ENCODE results near the gene KIF26A.

DNA sequence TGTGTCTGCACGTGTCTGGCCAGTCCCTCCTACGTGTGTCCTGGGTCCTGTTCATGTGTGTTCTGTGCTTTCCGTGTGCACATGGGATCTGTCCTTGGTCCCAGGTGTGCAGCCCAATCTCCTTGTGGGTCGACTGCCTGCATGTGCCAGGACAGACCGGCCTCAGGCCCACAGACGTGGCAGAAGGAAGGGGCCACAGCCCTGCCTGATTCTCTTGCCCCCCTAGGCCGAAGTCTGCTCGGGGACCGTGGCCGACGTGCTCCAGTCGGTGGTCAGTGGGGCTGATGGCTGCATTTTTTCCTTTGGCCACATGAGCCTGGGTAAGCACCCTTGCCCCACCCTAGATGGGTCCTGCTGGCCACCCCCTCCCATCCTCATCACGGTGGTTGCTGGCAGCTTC is 34.0 kb downstream of the KIF26A start:
- TF ChIP-seq, protein P1, sequence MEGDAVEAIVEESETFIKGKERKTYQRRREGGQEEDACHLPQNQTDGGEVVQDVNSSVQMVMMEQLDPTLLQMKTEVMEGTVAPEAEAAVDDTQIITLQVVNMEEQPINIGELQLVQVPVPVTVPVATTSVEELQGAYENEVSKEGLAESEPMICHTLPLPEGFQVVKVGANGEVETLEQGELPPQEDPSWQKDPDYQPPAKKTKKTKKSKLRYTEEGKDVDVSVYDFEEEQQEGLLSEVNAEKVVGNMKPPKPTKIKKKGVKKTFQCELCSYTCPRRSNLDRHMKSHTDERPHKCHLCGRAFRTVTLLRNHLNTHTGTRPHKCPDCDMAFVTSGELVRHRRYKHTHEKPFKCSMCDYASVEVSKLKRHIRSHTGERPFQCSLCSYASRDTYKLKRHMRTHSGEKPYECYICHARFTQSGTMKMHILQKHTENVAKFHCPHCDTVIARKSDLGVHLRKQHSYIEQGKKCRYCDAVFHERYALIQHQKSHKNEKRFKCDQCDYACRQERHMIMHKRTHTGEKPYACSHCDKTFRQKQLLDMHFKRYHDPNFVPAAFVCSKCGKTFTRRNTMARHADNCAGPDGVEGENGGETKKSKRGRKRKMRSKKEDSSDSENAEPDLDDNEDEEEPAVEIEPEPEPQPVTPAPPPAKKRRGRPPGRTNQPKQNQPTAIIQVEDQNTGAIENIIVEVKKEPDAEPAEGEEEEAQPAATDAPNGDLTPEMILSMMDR (IDR thresholded peaks at IDR 0.05; ENCODE audit: insufficient read depth, low read length, poor library complexity, severe bottlenecking) = no peak
- TF ChIP-seq EZH2phosphoT487 (conservative IDR thresholded peaks at IDR 0.05; ENCODE audit: low read length) = no peak
